WTC11 (cell line): Measurements from ENCODE around the gene ZGPAT. TPM values are rescaled to one million over a fixed set of nuclear protein-coding genes. Genes with fewer than 3 reads are reported as not detected.
"Not testable (repeated sequence)": the region's sequence is repeated elsewhere in the genome, so short reads cannot be mapped to it uniquely, and the experiment has no call there.

ENCODE experiments used
- ATAC-seq: fragments of 200-7000 bp; cut with Tn5 transposase; 2 replicates; pipeline ENCODE4 v1.10.0; 2021; ENCODE audit warnings: mild to moderate bottlenecking, moderate library complexity
- CTCF ChIA-PET: fragments of 300-600 bp; sonication (Branson Sonifier 250); formaldehyde crosslinking; loops from one replicate; lab custom pipeline; 2021; ENCODE audit warnings: antibody characterized with exemption; lab: Charles Lee
- POLR2A ChIA-PET: fragments of 350-600 bp; sonication (Branson Sonifier 250); formaldehyde crosslinking; loops from one replicate; lab custom pipeline; 2021; ENCODE audit warnings: antibody characterized with exemption; lab: Charles Lee
- DNase-seq: peaks from one replicate; pipeline ENCODE4 v3.0.0; 2021; ENCODE audit warnings: low spot score
- H3K27ac Mint-ChIP-seq: 2 replicates; pipeline ENCODE4 v1.8.0; 2021; ENCODE audit warnings: mixed read lengths
- H3K27me3 Mint-ChIP-seq: 2 replicates; pipeline ENCODE4 v1.8.0; 2021; ENCODE audit warnings: low read depth, mild to moderate bottlenecking, moderate library complexity, mixed read lengths
- H3K36me3 Mint-ChIP-seq: 2 replicates; pipeline ENCODE4 v1.8.0; 2021; ENCODE audit warnings: mixed read lengths
- H3K4me1 Mint-ChIP-seq: 2 replicates; pipeline ENCODE4 v1.8.0; 2022; ENCODE audit warnings: mixed read lengths
- H3K4me3 Mint-ChIP-seq: 2 replicates; pipeline ENCODE4 v1.8.0; 2021; ENCODE audit warnings: mild to moderate bottlenecking, moderate library complexity, mixed read lengths
- H3K9me3 Mint-ChIP-seq: 2 replicates; pipeline ENCODE4 v1.8.0; 2021; ENCODE audit warnings: mixed read lengths
- ELF4 ChIP-seq: sonication (generic); formaldehyde crosslinking; IDR thresholded peaks from 2 replicates; pipeline ENCODE4 v1.8.1; 2022; ENCODE audit warnings: low read depth, mild to moderate bottlenecking, moderate library complexity, missing genetic modification reagents
- ETV6 ChIP-seq: sonication (generic); formaldehyde crosslinking; IDR thresholded peaks from 2 replicates; pipeline ENCODE4 v1.8.1; 2022; ENCODE audit warnings: mild to moderate bottlenecking, missing genetic modification reagents
- GABPB1 ChIP-seq: sonication (generic); formaldehyde crosslinking; IDR thresholded peaks from 2 replicates; pipeline ENCODE4 v1.8.1; 2023; ENCODE audit warnings: mild to moderate bottlenecking, missing genetic modification reagents
- HMGA2 ChIP-seq: fragments of 250-450 bp; sonication (Bioruptor Pico); IDR thresholded peaks from 2 replicates; pipeline ENCODE4 v1.4.0; 2021; ENCODE audit warnings: mild to moderate bottlenecking, moderate library complexity
- RORB ChIP-seq: fragments of 250-450 bp; sonication (Bioruptor Pico); IDR thresholded peaks from 2 replicates; pipeline ENCODE4 v1.9.0; 2021; ENCODE audit warnings: mild to moderate bottlenecking
- ZBTB21 ChIP-seq: sonication (generic); formaldehyde crosslinking; IDR thresholded peaks from 2 replicates; pipeline ENCODE4 v1.8.1; 2023; ENCODE audit warnings: mild to moderate bottlenecking, missing genetic modification reagents, borderline replicate concordance
- ZNF219 ChIP-seq: sonication (generic); formaldehyde crosslinking; IDR thresholded peaks from 2 replicates; pipeline ENCODE4 v1.8.0; 2023; ENCODE audit warnings: missing genetic modification reagents, mild to moderate bottlenecking, borderline replicate concordance
- total RNA-seq: library from RNA; stranded (reverse); gene quantifications from 3 replicates; pipeline ENCODE4 v1.2.3, GENCODE V29; 2021
- TF ChIP-seq, protein P1 (sequence below): fragments of 250-450 bp; sonication (Bioruptor Pico); IDR thresholded peaks from 2 replicates; pipeline ENCODE4 v1.9.0; 2021; ENCODE audit warnings: mild to moderate bottlenecking
- TF ChIP-seq, protein P2 (sequence below): fragments of 250-450 bp; sonication (Bioruptor Pico); IDR thresholded peaks from 2 replicates; pipeline ENCODE4 v1.9.0; 2021; ENCODE audit warnings: moderate library complexity, mild to moderate bottlenecking, inconsistent platforms, borderline replicate concordance
- TF ChIP-seq, protein P3 (sequence below): fragments of 200-600 bp; IDR thresholded peaks from 2 replicates; pipeline ENCODE4 v1.8.0; 2022; ENCODE audit warnings: antibody characterized with exemption
- TF ChIP-seq, protein P4 (sequence below): sonication (generic); formaldehyde crosslinking; IDR thresholded peaks from 2 replicates; pipeline ENCODE4 v1.8.0; 2022; ENCODE audit warnings: mild to moderate bottlenecking, missing genetic modification reagents
- TF ChIP-seq, protein P5 (sequence below): sonication (generic); formaldehyde crosslinking; IDR thresholded peaks from 2 replicates; pipeline ENCODE4 v1.8.1; 2022; ENCODE audit warnings: low read depth, missing genetic modification reagents, borderline replicate concordance
- TF ChIP-seq, protein P6 (sequence below): sonication (generic); formaldehyde crosslinking; IDR thresholded peaks from 2 replicates; pipeline ENCODE4 v1.8.0; 2023; ENCODE audit warnings: mild to moderate bottlenecking, missing genetic modification reagents
- TF ChIP-seq, protein P7 (sequence below): sonication (generic); formaldehyde crosslinking; IDR thresholded peaks from 2 replicates; pipeline ENCODE4 v1.8.1; 2023; ENCODE audit warnings: mild to moderate bottlenecking, missing genetic modification reagents, moderate library complexity

Gene ZGPAT
- total RNA-seq, 1 experiment from 2014 or later = 28.3 TPM

DNA sequence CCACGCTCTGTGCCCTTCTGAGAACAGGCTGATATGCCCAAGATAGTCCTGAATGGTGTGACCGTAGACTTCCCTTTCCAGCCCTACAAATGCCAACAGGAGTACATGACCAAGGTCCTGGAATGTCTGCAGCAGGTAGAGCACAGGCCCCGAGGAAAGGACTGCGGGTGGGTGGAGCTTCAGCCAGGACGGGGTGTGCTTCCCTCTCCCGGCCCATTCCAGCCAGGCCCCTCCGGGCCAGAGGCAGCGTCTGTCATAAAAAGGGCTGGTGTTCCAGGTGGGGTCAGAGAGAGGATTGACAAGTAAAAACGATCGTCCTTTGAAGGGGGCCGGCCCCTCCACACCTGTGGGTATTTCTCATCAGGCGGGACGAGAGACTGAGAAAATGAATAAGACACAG is 48.5 kb upstream of the ZGPAT start:
- no peaks in the 10 kb centered on the region for H3K9me3 Mint-ChIP-seq
- peaks cover 16% of the 10 kb centered on the region for H3K4me1 Mint-ChIP-seq
- peaks cover 3% of the 10 kb centered on the region; the same call in 1 of the 2 replicates for H3K36me3 Mint-ChIP-seq
- ATAC-seq = no peak
- H3K27me3 Mint-ChIP-seq = no peaks in the 10 kb centered on the region
- H3K27ac Mint-ChIP-seq = no peak overlapping the region
- ChIA-PET CTCF (interaction anchor here (1.0 to 1.1 kb wide), 2 partner anchors 86 to 116 kb away, joined by 4 read pairs; no protein-coding TSS in a partner anchor), POLR2A (no interaction called here)
- peak overlapping the region; percentile 89 for H3K4me3 Mint-ChIP-seq
- DNase-seq = no peak
- TF ChIP-seq ELF4 (CRISPR knock-in tag) = no peak
- TF ChIP-seq ZNF219 (CRISPR knock-in tag) = no peak
- TF ChIP-seq, protein P1, sequence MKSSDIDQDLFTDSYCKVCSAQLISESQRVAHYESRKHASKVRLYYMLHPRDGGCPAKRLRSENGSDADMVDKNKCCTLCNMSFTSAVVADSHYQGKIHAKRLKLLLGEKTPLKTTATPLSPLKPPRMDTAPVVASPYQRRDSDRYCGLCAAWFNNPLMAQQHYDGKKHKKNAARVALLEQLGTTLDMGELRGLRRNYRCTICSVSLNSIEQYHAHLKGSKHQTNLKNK (CRISPR knock-in tag) = no peak
- TF ChIP-seq, protein P2, sequence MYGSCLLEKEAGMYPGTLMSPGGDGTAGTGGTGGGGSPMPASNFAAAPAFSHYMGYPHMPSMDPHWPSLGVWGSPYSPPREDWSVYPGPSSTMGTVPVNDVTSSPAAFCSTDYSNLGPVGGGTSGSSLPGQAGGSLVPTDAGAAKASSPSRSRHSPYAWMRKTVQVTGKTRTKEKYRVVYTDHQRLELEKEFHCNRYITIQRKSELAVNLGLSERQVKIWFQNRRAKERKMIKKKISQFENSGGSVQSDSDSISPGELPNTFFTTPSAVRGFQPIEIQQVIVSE (CRISPR knock-in tag) = no peak
- no peak for TF ChIP-seq GABPB1 (CRISPR knock-in tag)
- no peak for TF ChIP-seq RORB (CRISPR knock-in tag)
- TF ChIP-seq ZBTB21 (CRISPR knock-in tag) = no peak
- TF ChIP-seq, protein P3, sequence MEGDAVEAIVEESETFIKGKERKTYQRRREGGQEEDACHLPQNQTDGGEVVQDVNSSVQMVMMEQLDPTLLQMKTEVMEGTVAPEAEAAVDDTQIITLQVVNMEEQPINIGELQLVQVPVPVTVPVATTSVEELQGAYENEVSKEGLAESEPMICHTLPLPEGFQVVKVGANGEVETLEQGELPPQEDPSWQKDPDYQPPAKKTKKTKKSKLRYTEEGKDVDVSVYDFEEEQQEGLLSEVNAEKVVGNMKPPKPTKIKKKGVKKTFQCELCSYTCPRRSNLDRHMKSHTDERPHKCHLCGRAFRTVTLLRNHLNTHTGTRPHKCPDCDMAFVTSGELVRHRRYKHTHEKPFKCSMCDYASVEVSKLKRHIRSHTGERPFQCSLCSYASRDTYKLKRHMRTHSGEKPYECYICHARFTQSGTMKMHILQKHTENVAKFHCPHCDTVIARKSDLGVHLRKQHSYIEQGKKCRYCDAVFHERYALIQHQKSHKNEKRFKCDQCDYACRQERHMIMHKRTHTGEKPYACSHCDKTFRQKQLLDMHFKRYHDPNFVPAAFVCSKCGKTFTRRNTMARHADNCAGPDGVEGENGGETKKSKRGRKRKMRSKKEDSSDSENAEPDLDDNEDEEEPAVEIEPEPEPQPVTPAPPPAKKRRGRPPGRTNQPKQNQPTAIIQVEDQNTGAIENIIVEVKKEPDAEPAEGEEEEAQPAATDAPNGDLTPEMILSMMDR = no peak
- TF ChIP-seq, protein P4, sequence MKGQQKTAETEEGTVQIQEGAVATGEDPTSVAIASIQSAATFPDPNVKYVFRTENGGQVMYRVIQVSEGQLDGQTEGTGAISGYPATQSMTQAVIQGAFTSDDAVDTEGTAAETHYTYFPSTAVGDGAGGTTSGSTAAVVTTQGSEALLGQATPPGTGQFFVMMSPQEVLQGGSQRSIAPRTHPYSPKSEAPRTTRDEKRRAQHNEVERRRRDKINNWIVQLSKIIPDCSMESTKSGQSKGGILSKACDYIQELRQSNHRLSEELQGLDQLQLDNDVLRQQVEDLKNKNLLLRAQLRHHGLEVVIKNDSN (CRISPR knock-in tag) = no peak
- TF ChIP-seq, protein P5, sequence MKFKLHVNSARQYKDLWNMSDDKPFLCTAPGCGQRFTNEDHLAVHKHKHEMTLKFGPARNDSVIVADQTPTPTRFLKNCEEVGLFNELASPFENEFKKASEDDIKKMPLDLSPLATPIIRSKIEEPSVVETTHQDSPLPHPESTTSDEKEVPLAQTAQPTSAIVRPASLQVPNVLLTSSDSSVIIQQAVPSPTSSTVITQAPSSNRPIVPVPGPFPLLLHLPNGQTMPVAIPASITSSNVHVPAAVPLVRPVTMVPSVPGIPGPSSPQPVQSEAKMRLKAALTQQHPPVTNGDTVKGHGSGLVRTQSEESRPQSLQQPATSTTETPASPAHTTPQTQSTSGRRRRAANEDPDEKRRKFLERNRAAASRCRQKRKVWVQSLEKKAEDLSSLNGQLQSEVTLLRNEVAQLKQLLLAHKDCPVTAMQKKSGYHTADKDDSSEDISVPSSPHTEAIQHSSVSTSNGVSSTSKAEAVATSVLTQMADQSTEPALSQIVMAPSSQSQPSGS (CRISPR knock-in tag) = no peak
- TF ChIP-seq, protein P6, sequence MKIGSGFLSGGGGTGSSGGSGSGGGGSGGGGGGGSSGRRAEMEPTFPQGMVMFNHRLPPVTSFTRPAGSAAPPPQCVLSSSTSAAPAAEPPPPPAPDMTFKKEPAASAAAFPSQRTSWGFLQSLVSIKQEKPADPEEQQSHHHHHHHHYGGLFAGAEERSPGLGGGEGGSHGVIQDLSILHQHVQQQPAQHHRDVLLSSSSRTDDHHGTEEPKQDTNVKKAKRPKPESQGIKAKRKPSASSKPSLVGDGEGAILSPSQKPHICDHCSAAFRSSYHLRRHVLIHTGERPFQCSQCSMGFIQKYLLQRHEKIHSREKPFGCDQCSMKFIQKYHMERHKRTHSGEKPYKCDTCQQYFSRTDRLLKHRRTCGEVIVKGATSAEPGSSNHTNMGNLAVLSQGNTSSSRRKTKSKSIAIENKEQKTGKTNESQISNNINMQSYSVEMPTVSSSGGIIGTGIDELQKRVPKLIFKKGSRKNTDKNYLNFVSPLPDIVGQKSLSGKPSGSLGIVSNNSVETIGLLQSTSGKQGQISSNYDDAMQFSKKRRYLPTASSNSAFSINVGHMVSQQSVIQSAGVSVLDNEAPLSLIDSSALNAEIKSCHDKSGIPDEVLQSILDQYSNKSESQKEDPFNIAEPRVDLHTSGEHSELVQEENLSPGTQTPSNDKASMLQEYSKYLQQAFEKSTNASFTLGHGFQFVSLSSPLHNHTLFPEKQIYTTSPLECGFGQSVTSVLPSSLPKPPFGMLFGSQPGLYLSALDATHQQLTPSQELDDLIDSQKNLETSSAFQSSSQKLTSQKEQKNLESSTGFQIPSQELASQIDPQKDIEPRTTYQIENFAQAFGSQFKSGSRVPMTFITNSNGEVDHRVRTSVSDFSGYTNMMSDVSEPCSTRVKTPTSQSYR (CRISPR knock-in tag) = no peak
- no peak for TF ChIP-seq ETV6 (CRISPR knock-in tag)
- TF ChIP-seq, protein P7, sequence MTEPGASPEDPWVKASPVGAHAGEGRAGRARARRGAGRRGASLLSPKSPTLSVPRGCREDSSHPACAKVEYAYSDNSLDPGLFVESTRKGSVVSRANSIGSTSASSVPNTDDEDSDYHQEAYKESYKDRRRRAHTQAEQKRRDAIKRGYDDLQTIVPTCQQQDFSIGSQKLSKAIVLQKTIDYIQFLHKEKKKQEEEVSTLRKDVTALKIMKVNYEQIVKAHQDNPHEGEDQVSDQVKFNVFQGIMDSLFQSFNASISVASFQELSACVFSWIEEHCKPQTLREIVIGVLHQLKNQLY (CRISPR knock-in tag) = no peak
- no peak for TF ChIP-seq HMGA2

DNA sequence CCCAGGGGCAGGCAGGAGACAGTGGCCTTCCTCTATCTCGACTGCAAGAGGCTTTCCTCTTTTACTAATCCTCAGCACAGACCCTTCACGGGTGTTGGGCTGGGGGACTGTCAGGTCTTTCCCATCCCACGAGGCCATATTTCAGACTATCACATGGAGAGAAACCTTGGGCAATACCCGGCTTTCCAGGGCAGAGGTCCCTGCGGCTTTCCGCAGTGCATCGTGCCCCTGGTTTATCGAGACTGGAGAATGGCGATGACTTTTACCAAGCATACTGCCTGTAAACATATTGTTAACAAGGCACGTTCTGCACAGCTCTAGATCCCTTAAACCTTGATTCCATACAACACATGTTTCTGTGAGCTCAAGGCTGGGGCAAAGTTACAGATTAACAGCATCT is 47.7 kb upstream of the ZGPAT start:
- DNase-seq, H3K36me3 Mint-ChIP-seq, ATAC-seq, H3K27me3 Mint-ChIP-seq, CTCF ChIA-PET, H3K9me3 Mint-ChIP-seq, POLR2A ChIA-PET, H3K27ac Mint-ChIP-seq: not testable (repeated sequence)
- peaks cover 12% of the 10 kb centered on the region for H3K4me1 Mint-ChIP-seq
- peak overlapping the region; percentile 89 for H3K4me3 Mint-ChIP-seq
